HEK293T (cell line): ENCODE measurements around the gene AGPAT4.

Source experiments
- ARNT ChIP-seq: fragments of 450-650 bp; IDR thresholded peaks from 2 replicates; pipeline ENCODE4 v1.6.1; 2017; ENCODE audit warnings: mild to moderate bottlenecking
- CTBP1 ChIP-seq: fragments of 450-650 bp; IDR thresholded peaks from 2 replicates; pipeline ENCODE4 v1.6.1; 2016; ENCODE audit warnings: borderline replicate concordance
- ELF4 ChIP-seq: fragments of 450-650 bp; IDR thresholded peaks from 2 replicates; pipeline ENCODE4 v1.6.1; 2017; ENCODE audit warnings: antibody characterized with exemption
- FOXM1 ChIP-seq: fragments of 450-650 bp; IDR thresholded peaks from 2 replicates; pipeline ENCODE4 v1.6.1; 2017; ENCODE audit warnings: mild to moderate bottlenecking, borderline replicate concordance
- HDGF ChIP-seq: fragments of 450-650 bp; IDR thresholded peaks from 2 replicates; pipeline ENCODE4 v1.6.1; 2017; ENCODE audit warnings: antibody characterized with exemption, borderline replicate concordance
- L3MBTL2 ChIP-seq: fragments of 450-650 bp; conservative IDR thresholded peaks from 2 replicates; pipeline ENCODE4 v1.6.1; 2016; ENCODE audit warnings: mild to moderate bottlenecking
- LEF1 ChIP-seq: fragments of 450-650 bp; IDR thresholded peaks from 2 replicates; pipeline ENCODE4 v1.6.1; 2017; ENCODE audit warnings: mild to moderate bottlenecking, borderline replicate concordance
- NFRKB ChIP-seq: fragments of 450-650 bp; IDR thresholded peaks from 2 replicates; pipeline ENCODE4 v1.6.1; 2016; ENCODE audit warnings: mild to moderate bottlenecking, moderate library complexity
- SP1 ChIP-seq: fragments of 450-650 bp; IDR thresholded peaks from 2 replicates; pipeline ENCODE4 v1.6.1; 2017
- SUZ12 ChIP-seq: fragments of 450-650 bp; IDR thresholded peaks from 2 replicates; pipeline ENCODE4 v1.6.1; 2016; ENCODE audit warnings: mild to moderate bottlenecking
- ZNF384 ChIP-seq: fragments of 450-650 bp; IDR thresholded peaks from 2 replicates; pipeline ENCODE4 v1.6.1; 2016

DNA sequence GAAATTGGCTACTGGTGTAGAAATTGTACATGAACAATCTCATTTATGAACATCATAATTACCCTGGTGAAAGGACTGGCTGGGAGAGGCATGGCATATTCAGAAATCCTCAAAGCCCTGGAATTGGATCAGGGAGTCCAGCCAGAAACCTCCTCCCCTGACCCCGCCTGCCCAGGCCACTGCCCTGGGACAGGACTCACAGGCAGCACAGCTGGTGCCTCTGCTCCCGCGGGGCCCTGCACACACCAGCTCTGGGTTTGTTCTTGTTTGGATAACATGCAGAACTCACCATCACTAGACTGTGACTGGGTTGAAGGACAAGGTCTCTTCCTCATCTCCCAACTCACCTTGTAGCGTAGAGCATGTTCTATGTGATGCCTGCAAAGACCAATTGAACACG lies 56.2 kb downstream of the AGPAT4 start:
- no peak for TF ChIP-seq SUZ12
- TF ChIP-seq NFRKB: no peak
- no peak for TF ChIP-seq CTBP1
- TF ChIP-seq ARNT: no peak
- no peak for TF ChIP-seq SP1
- no peak for TF ChIP-seq ZNF384
- no peak for TF ChIP-seq L3MBTL2
- no peak for TF ChIP-seq FOXM1
- TF ChIP-seq ELF4: no peak
- TF ChIP-seq LEF1: no peak
- TF ChIP-seq HDGF: no peak
